ENCODE measurements around the gene EPG5.

EPG5 gene

GRCh38 chr18:45835057-45835636, 132.0 kb downstream of the EPG5 start:
- TF ChIP-seq MAX (IDR thresholded peaks at IDR 0.05) (no peak), FOXM1 (IDR thresholded peaks at IDR 0.05; ENCODE audit: borderline replicate concordance, low read depth) (no peak), CEBPB (IDR thresholded peaks at IDR 0.05) (no peak), CREB1 (IDR thresholded peaks at IDR 0.05; ENCODE audit: low read depth) (no peak), TCF12 (IDR thresholded peaks at IDR 0.05; ENCODE audit: low read depth) (no peak)
- TF ChIP-seq, protein P1, sequence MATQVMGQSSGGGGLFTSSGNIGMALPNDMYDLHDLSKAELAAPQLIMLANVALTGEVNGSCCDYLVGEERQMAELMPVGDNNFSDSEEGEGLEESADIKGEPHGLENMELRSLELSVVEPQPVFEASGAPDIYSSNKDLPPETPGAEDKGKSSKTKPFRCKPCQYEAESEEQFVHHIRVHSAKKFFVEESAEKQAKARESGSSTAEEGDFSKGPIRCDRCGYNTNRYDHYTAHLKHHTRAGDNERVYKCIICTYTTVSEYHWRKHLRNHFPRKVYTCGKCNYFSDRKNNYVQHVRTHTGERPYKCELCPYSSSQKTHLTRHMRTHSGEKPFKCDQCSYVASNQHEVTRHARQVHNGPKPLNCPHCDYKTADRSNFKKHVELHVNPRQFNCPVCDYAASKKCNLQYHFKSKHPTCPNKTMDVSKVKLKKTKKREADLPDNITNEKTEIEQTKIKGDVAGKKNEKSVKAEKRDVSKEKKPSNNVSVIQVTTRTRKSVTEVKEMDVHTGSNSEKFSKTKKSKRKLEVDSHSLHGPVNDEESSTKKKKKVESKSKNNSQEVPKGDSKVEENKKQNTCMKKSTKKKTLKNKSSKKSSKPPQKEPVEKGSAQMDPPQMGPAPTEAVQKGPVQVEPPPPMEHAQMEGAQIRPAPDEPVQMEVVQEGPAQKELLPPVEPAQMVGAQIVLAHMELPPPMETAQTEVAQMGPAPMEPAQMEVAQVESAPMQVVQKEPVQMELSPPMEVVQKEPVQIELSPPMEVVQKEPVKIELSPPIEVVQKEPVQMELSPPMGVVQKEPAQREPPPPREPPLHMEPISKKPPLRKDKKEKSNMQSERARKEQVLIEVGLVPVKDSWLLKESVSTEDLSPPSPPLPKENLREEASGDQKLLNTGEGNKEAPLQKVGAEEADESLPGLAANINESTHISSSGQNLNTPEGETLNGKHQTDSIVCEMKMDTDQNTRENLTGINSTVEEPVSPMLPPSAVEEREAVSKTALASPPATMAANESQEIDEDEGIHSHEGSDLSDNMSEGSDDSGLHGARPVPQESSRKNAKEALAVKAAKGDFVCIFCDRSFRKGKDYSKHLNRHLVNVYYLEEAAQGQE (IDR thresholded peaks at IDR 0.05; ENCODE audit: low read depth): no peak

DNA sequence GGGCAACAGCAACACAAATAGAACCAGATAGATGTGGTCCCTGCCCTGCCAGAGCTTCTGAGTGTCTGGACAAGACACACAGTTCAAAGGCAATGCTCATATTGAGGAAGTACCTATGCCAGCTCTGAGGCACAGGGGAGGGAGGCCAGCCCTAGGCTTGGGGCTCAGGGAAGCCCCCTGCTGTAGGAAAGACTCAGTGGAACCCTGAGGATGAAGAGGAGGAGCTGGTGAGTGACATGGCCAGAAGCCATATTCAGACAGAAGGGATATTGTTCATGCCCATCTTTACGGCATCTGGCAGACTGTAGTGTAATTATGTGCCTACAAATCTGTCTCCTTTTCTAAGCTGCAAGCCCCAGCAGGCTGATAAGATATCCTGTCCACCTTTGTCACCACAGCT, 132.8 kb downstream of the EPG5 start:
- TF ChIP-seq, protein P2, sequence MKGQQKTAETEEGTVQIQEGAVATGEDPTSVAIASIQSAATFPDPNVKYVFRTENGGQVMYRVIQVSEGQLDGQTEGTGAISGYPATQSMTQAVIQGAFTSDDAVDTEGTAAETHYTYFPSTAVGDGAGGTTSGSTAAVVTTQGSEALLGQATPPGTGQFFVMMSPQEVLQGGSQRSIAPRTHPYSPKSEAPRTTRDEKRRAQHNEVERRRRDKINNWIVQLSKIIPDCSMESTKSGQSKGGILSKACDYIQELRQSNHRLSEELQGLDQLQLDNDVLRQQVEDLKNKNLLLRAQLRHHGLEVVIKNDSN (IDR thresholded peaks at IDR 0.05): no peak
- TF ChIP-seq NFIC (IDR thresholded peaks at IDR 0.05): no peak
- no peak for TF ChIP-seq ZBTB7A (IDR thresholded peaks at IDR 0.05; ENCODE audit: low read depth)
- TF ChIP-seq EGR1 (IDR thresholded peaks at IDR 0.05): no peak
- TF ChIP-seq EP300 (IDR thresholded peaks at IDR 0.05; ENCODE audit: borderline replicate concordance): no peak
- no peak for TF ChIP-seq TEAD4 (IDR thresholded peaks at IDR 0.05)
- no peak for TF ChIP-seq TAF1 (IDR thresholded peaks at IDR 0.05; ENCODE audit: low read depth)
- TF ChIP-seq MAX (IDR thresholded peaks at IDR 0.05): no peak
- no peak for TF ChIP-seq RAD21 (IDR thresholded peaks at IDR 0.05; ENCODE audit: low read depth)
- no peak for TF ChIP-seq FOXM1 (IDR thresholded peaks at IDR 0.05; ENCODE audit: borderline replicate concordance, low read depth)
- TF ChIP-seq TCF12 (IDR thresholded peaks at IDR 0.05; ENCODE audit: low read depth): no peak
- TF ChIP-seq, protein P1 (IDR thresholded peaks at IDR 0.05; ENCODE audit: low read depth): no peak
- no peak for TF ChIP-seq CEBPB (IDR thresholded peaks at IDR 0.05)
- no peak for TF ChIP-seq YY1 (IDR thresholded peaks at IDR 0.05; ENCODE audit: low read depth)

GRCh38 chr18:45833846-45834245, 133.3 kb downstream of the EPG5 start:
- TF ChIP-seq TEAD4 (IDR thresholded peaks at IDR 0.05) (no peak), YY1 (IDR thresholded peaks at IDR 0.05; ENCODE audit: low read depth) (no peak), ZBTB7A (IDR thresholded peaks at IDR 0.05; ENCODE audit: low read depth) (no peak), EP300 (IDR thresholded peaks at IDR 0.05; ENCODE audit: borderline replicate concordance) (no peak), FOXM1 (IDR thresholded peaks at IDR 0.05; ENCODE audit: borderline replicate concordance, low read depth) (no peak), EGR1 (IDR thresholded peaks at IDR 0.05) (no peak), CEBPB (IDR thresholded peaks at IDR 0.05) (no peak), RAD21 (IDR thresholded peaks at IDR 0.05; ENCODE audit: low read depth) (no peak), TCF12 (IDR thresholded peaks at IDR 0.05; ENCODE audit: low read depth) (no peak)
- TF ChIP-seq, protein P1 (IDR thresholded peaks at IDR 0.05; ENCODE audit: low read depth): no peak

GRCh38 chr18:45830917-45831316, 136.2 kb downstream of the EPG5 start:
- TF ChIP-seq, protein P1 (IDR thresholded peaks at IDR 0.05; ENCODE audit: low read depth): no peak
- TF ChIP-seq EGR1 (IDR thresholded peaks at IDR 0.05): no peak
- no peak for TF ChIP-seq FOXM1 (IDR thresholded peaks at IDR 0.05; ENCODE audit: borderline replicate concordance, low read depth)
- no peak for TF ChIP-seq NFIC (IDR thresholded peaks at IDR 0.05)
- TF ChIP-seq EP300 (IDR thresholded peaks at IDR 0.05; ENCODE audit: borderline replicate concordance): no peak
- no peak for TF ChIP-seq CREB1 (IDR thresholded peaks at IDR 0.05; ENCODE audit: low read depth)
- TF ChIP-seq, protein P2 (IDR thresholded peaks at IDR 0.05): no peak
- TF ChIP-seq TAF1 (IDR thresholded peaks at IDR 0.05; ENCODE audit: low read depth): no peak
- no peak for TF ChIP-seq TCF12 (IDR thresholded peaks at IDR 0.05; ENCODE audit: low read depth)
- TF ChIP-seq RAD21 (IDR thresholded peaks at IDR 0.05; ENCODE audit: low read depth): no peak
- TF ChIP-seq ZBTB7A (IDR thresholded peaks at IDR 0.05; ENCODE audit: low read depth): no peak
- TF ChIP-seq YY1 (IDR thresholded peaks at IDR 0.05; ENCODE audit: low read depth): no peak
- TF ChIP-seq MAX (IDR thresholded peaks at IDR 0.05): no peak
- TF ChIP-seq TEAD4 (IDR thresholded peaks at IDR 0.05): no peak
- TF ChIP-seq CEBPB (IDR thresholded peaks at IDR 0.05): no peak
